NCI-H146 treated with DMSO at 0.1 percent for 48 hours (cell line): Measurements from ENCODE around the gene DCUN1D1.
A peak's percentile ranks its signal among the peaks of the same experiment; 100 is the strongest.

Experiments used
- DNase-seq: peaks from one replicate; lab custom pipeline; 2025; ENCODE audit not compliant: unreplicated experiment; lab: John Stamatoyannopoulos, UW

Gene DCUN1D1

DNA sequence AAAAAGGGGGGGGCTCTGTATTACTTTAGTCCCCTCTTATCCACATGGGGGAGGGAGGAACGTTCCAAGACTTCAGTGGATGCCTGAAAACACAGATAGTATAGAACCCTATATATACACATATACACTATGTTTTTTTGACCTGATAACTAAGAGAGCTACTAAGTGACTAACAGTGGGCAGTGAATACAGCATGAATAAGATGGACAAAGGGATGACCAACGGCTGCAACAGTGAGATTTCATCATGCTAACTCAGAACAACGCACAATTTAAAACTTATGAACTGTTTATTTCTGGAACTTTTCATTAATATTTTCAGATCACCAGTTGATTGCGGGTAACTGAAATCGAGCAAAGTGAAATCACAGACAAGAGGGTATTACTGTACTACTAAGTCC, 7.3 kb downstream of the DCUN1D1 start:
- DNase-seq = no peak

DNA sequence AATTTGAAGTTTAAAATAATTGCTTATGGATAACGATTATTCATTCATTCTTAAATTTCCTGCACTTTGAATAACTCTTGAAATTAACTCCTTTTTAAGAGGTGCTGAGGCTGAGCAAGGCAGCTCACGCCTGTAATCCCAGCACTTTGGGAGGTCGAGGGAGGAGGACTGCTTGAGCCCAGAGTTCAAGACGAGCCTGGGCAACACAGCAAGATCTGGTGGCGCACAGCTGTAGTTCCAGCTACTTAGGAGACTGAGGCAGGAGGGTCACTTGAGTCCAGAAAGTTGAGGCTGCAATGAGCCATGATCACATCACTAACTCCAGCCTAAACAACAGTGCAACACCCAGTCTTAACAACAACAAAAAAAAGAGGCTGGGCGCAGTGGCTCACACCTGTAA, 8.0 kb downstream of the DCUN1D1 start:
- DNase-seq = no peak

DNA sequence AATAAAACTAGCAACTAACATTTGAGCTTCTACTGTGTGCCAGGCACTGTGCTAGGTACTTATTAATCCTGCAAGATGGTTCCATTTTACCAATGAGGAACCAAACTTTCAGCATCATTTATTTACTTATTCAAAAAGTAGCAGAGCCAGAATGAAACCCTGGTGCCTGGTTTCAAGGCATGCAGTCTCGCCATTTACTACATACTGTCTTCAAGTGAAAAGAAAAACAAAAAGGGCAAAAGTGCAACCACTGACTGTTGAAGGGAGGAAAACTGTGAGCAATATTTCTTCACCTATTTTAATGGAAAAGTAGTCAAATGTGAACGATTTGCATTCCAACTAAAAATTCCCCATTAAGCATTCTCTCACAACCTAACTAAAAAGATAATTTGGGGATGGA, 8.7 kb downstream of the DCUN1D1 start:
- DNase-seq = no peak

DNA sequence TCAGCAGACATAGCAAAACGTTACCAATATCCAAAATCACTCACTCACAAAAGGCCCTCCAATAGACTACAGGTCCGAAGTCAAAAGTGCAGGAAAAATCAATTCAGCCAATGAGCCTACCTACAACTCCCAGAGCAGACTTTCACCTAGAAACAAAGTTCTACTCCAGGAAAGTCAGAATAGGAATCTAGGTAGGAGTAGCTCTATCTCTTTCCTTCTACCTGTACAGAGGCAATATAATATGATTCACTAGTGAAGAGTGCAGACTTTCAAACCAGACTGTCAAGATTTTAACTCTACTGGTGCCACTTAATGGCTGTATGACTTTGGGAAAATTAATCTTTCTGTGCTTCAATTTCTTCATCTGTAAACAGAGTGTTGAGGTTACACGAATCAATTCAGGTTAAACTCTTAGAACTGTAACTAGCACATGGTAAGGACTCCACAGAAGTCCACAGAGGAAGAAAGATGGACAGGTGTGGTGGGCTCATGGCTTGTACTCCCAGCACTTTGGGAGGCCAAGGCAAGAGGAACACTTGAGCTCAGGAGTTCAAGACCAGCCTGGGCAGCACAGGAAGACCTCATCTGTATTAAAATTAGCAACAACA, 9.4 kb downstream of the DCUN1D1 start:
- no peak for DNase-seq

DNA sequence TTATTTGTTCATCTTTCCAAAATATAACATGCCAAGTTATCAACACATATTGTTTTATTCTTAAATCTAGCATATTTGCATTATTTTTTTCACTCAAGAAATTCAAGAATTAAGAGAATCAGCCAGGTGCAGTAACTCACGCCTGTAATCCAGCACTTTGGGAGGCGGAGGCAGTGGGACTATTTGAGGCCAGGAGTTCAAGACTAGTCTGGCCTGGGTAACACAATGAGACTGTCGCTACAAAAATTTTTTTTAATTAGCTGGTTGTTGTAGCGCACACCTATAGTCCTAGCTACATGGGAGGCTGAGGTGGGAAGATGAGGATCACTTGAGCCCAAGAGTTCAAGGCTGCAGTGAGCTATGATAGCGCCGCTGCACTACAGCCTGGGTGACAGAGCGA, 10.5 kb downstream of the DCUN1D1 start:
- DNase-seq = no peak

DNA sequence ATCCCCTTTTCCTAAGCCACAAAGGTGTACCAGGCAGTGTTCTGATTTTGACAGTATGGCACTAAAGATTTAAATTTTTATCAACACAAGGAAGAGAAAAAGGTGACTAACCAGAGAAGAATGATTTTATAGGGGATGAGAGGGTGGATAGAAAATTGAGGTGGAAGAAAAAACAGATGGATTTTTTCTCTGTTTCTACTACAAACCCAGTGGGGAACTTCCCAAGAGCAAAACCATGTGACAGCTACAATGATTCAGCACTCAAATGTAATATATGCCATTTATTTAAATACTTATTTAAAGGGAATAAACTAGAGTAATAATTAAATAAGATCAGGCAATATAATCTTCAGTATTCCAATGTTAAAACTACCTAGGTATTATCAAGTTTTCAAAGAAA, 11.1 kb downstream of the DCUN1D1 start:
- DNase-seq = no peak

DNA sequence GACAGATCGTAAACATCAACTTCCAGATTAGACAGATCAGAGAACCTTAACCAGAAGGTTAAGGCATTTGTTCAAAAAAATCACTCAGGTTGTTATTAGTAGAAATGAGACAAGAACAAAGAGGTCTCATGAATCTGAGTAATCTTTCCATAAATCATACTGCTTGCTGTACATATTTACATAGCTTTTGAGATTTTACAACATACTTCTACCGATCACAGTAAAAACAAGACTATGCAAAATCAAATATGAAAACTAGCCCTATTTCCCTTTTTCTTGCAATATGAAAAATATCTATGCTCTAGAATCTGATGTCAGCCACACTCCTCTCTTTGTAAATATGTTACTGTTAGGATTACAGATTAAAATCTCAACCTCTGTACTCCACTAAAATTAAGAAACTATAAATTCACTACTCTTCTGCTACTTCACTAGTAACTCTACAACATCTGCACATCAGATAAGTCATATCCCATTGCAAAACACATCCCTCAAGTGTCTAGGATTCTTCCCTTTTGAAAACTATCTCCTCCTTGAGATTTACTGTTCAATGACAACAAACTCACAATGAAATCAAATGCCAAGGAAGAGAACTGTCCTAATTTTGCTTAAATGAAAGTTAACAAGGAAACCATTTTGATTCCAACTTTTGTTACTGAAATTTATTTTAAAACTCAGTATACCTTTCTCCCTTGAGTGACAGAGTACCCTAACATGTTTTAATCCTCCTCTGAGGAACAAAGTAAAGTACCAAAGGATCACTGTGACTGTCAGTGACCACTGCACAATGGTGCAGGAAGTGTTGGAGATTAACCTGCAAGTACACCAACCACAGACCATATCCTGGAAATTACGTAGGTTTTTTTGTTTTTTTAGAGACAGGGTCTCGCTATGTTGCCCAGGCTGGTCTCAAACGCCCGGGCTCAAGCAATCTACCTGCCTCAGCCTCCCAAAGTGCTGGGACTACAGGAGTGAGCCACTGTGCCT, 12.8 kb downstream of the DCUN1D1 start:
- no peak for DNase-seq

DNA sequence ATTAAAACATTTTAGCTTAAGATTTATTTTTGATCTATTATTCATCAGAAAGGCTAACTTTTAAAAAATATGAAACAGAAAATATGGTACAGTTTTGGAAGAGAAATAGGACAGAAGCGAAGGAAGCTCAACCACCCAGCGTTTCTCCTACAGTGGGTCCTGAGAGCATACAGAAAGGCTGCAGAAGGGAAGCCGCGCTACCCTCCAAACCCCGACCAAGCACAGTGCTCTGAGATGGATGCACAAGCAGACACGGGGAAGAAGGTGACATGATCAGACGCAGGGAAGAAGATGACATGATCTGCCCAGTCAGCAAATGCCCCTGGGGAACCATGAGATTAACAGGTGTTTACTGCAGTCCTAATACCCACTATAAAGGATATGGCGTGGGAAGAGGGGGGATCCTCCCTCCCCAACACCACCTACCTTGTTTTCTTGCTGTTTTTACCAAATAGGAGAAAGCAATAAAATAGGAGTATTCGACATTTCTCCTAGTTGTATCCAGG, 14.4 kb downstream of the DCUN1D1 start:
- no peak for DNase-seq

DNA sequence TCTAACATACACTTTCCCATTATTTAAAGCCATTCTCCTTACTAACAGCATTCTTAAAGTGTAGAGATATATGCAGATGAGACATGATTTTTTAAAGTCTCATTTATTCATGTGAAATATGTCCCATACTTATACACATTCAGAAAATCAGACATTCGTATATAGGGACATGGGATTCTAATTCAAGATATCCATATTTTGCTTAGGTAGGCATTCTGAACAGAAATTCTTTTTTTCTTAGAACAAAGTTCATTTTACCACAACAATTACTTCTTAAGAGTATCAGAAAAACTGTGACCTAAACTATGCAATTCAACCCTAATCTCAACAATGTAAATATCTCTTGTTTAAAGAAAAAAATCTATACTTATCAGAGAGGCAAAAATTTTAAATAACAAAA, 16.2 kb downstream of the DCUN1D1 start:
- DNase-seq = no peak

DNA sequence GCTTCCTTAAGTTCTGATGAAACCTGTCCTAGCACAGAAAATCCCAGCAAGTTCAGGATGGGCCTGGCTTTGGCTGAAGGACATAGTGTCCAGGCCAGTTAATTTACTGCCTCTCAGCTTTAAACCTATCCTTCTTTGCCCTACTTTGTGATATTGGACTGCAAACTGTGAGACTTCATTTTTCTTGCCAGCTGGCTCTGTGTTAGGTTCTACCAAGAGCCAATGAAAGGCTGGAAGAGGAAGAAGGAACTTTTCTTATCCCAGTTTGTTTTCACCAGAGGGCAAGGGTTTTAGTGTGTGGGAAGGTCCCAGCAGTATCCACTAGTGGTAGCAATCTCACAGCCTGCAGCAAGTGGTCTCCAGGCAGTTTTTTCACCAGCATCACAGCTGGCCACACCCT, 18.2 kb downstream of the DCUN1D1 start:
- DNase-seq = no peak

DNA sequence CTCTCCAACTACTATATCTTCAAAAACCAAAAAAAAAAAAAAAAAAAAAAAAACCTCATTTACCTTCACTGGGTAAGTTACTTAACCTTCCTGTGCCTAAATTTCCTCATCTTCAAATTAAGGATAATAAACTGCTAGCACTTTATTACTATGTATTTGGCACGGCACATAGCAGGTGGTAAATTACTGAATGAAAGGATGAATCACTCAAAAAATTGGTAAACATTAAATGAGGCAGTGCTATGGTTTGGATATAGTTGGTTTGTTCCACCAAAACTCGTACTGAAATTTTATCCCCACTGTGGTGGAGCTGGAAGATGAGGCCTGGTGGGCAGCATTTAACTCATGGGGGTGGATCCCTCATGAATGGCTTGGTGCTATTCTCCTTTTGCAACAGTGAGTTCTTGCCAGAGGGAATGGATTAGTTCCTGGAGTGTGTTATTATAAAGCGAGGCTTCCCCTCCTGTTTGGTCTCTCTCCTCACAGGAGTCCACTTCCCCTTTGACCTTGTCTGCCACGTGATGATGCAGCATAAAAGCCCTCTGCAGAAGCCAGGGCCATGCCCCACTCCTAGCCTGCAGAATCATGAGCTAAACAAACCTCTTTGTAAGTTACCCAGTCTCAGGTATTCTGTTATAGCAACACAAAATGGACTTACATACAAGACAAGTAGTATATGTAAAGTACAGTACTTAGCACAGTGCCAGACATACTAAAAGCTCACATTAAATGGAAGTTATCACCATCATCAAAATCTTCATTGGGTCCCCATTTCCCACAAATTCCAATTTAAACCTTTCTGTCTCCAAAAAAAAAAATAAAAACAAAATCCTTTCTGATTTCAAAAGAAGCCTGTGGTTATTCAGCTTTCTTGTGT, 20.6 kb downstream of the DCUN1D1 start:
- DNase-seq = peak; percentile 90

DNA sequence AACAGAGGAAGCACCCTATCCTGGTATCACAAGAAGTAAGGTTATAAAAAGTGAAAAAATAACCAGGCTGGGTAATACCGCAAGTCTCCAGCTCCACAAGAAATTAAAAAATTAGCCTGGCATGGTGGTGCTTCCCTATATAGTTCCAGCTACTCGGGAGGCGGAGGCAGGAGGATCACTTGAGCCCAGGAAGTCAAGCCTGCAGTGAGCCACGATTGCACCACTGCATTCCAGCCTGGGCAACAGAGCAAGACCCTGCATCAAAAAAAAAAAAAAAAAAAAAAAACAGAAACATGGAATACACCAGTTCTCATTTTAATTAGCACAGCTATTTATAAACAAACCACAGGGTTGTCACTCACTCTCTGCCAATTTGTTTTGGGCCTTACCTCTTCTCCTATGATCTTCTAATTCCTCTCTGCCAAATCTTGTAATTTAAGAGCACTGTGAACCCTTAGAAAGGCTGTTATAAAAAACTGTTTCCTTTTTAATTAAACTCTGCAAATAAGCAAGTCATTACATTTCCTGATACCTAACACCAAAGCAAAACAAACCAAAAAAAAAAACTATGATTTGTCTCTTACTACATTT, 22.6 kb downstream of the DCUN1D1 start:
- DNase-seq = no peak

DNA sequence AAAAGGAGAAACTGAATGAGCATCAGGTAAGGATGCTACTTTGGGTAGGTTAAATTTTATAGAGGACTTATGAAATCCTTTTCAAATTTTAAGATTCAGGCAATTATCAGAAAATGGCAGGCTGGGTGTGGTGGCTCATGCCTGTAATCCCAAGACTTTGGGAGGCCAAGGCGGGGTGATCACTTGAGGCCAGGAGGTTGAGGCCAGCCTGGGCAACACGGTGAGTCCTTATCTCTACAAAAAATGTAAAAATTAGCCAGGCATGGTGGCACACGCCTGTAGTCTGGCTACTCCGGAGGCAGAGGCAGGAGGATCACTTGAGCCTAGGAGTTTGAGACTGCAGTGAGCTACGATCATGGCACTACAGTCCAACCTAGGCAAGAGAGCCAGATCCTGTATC, 23.1 kb downstream of the DCUN1D1 start:
- no peak for DNase-seq

DNA sequence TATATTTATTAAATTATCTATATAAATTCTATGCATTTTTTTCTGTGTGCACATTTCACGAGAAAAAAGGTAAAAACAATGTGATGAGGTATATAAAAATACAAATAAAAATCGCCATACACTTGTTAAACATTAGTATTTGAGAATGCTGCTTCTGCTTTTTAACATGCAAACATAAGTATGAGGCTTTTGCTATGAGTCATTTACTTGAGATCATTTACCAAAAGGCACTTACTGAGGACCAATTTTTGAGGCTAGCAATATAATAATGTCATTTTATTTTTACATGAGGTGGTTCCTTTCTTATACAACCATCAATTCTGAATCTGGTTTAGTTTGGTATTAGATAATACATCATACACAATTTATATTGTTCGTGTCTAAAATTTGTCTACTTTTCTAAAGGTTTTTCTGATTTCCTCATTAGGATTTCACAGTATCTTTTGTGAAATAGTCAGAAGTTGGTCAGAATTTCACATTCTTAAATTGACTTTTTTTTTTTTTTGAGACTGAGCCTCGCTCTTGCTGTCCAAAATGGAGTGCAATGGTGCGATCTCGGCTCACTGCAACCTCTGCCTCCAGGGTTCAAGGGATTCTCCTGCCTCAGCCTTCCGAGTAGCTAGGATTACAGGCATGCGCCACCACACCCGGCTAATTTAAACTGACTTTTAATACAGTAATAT, 25.6 kb downstream of the DCUN1D1 start:
- DNase-seq = no peak

DNA sequence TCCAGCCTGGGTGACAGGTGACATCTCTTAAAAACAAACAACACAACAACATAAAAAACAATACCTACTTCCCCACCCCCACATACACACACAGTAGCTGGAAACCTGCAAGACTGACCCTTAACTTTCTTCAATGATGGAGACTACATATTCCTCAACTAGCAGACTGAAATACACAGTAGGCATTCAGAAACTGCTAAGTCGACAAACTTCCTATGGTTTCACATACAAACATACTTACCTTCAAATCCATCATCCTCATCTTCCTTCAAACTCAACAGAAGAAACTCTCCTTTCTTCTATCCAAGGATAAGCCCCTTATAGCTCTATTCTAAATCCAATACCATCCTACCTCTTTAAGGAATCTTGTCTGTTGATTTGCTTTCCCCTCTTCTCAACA, 30.6 kb downstream of the DCUN1D1 start:
- no peak for DNase-seq

DNA sequence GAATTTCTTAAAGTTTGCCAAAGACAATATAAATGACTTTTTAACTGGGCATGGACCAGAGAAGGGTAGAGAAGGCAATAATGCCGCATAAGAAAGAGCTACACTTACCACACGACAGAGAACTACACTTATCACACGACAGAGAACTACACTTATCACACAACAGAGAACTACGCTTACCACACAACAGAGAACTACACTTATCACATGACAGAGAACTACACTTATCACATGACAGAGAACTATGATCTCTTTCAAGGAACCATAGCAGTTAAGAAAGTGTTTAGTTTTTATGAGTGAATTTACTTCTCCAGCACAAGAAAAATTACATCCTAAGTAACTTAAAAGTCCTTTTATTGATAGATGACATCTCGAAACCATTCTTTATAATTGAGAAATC, 32.0 kb downstream of the DCUN1D1 start:
- no peak for DNase-seq

DNA sequence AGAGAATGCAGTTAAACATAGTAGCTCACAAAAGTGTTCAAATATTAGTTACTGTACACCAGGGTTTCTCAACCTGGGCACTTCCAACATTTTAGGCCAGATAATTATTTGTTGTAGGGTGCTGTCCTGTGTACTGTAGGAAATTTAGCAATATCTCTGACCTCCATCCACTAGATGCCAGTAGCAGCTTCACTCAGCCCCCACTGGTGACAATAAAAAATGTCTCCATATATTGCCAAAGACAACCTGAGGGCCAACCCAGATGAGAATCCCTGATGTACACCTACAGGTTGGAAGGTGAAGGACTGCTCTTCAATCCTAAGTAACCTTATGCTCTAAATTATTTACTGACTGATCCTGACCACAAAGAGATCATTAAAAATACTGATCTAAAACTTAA, 32.5 kb downstream of the DCUN1D1 start:
- DNase-seq = no peak

DNA sequence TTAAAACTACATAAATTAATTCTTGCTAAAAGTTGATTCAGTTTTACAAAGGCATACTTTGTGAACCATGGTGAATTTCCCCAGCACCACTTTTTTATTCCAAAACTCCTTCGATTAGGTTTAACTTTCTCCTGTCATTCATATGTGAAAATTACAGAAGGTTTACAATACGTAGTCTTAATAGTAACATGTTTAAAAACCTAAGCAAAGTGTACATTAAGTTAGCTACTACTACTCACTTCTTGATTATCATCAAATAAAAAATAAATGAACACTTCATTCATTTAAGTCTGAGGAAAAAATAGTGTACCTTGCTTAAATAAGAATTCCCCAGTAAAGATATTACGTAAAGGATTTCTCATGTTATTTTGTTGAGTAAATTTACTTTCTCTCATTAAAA, 38.6 kb downstream of the DCUN1D1 start:
- no peak for DNase-seq

DNA sequence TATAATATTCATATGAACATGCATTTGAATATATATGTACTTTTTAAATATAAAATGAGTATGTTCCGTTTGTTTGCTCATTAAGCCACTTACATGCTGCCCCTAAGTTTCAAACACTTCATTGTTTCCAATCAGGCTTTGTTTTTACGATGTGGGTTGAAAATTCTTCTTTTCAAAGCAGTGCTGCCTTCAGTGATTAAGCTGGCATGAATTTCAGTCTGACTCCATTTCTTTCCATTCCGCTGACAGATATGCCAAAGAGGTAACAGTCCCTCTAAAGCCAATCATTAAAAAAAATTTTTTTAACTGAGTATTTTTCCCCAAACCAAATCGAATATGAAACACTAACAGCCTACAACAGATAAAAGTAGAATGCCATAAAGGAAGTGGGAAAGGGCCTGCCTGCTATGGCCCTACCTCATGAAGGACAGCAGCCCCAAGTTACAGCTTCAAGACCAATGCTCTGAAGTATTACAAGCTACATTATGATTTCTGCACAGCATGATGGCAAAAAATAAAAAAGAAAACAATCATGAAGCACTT, 40.0 kb downstream of the DCUN1D1 start:
- DNase-seq = no peak
